Measurements from ENCODE around the gene JRKL.

The JRKL gene

DNA sequence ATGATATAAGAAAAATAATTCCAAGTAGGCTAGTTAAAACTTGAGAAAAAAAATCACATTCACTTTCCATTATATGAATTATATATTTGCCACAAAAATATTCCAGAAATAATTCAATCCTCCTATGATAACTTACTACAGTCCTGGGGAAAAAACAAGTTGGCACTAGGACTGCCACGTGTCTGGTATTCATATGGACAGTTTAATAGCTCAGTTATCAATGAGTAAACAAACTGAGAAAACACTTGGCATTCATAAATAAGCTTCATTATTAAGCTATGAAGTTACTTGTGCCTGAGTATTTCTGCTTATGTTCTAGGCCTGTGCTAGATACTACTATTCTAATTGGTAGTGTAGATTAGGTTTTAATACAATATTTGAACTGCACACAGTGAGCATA is 24.3 kb upstream of the JRKL start:
- no peak overlapping the region for H3K9ac ChIP-seq (ENCODE audit: low read depth in 1 of 2, low read length in 2 of 2)
- no peak overlapping the region for H3K4me3 ChIP-seq (ENCODE audit: low read length in 2 of 2)
- H3K36me3 ChIP-seq (ENCODE audit: control insufficient read depth in 2 of 2, insufficient read depth in 2 of 2, low read length in 2 of 2): peaks cover 6 to 24% of the 10 kb centered on the region in 2 donors
- H3K27ac ChIP-seq (ENCODE audit: low read depth in 2 of 2, low read length in 2 of 2): no peak overlapping the region
- no peaks in the 10 kb centered on the region for H3K9me3 ChIP-seq (ENCODE audit: control insufficient read depth in 2 of 2, low read length in 2 of 2)
- H3K4me1 ChIP-seq (ENCODE audit: control insufficient read depth in 2 of 2, insufficient read depth in 2 of 2, low read length in 2 of 2): no peaks in the 10 kb centered on the region
- no peaks in the 10 kb centered on the region for H3K27me3 ChIP-seq (ENCODE audit: control insufficient read depth in 2 of 2, insufficient read depth in 2 of 2, low read length in 2 of 2)

DNA sequence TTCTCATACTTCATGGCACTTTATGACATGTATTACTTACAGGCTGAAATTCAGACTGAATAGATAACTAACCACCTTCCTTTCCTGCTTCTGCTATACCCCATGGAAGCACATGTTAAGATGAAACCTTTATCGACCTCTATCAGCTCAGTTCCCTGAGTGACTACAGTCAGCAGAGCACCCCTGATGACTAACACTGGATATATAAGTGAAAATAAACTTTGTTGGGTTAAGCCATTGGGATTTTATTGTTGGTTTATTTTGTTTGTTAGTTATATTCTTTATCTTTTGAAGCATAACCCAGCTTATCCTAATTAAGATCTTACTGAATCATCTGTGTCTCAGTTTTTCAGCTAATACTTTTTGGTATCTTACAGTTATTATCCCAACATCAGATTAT is 23.8 kb upstream of the JRKL start:
- no peak overlapping the region for H3K4me3 ChIP-seq (ENCODE audit: low read length in 2 of 2)
- no peak overlapping the region for H3K27ac ChIP-seq (ENCODE audit: low read depth in 2 of 2, low read length in 2 of 2)
- H3K4me1 ChIP-seq (ENCODE audit: control insufficient read depth in 2 of 2, insufficient read depth in 2 of 2, low read length in 2 of 2): no peaks in the 10 kb centered on the region
- peaks cover 6 to 27% of the 10 kb centered on the region in 2 donors for H3K36me3 ChIP-seq (ENCODE audit: control insufficient read depth in 2 of 2, insufficient read depth in 2 of 2, low read length in 2 of 2)
- no peaks in the 10 kb centered on the region for H3K9me3 ChIP-seq (ENCODE audit: control insufficient read depth in 2 of 2, low read length in 2 of 2)
- no peak overlapping the region for H3K9ac ChIP-seq (ENCODE audit: low read depth in 1 of 2, low read length in 2 of 2)
- H3K27me3 ChIP-seq (ENCODE audit: control insufficient read depth in 2 of 2, insufficient read depth in 2 of 2, low read length in 2 of 2): no peaks in the 10 kb centered on the region

DNA sequence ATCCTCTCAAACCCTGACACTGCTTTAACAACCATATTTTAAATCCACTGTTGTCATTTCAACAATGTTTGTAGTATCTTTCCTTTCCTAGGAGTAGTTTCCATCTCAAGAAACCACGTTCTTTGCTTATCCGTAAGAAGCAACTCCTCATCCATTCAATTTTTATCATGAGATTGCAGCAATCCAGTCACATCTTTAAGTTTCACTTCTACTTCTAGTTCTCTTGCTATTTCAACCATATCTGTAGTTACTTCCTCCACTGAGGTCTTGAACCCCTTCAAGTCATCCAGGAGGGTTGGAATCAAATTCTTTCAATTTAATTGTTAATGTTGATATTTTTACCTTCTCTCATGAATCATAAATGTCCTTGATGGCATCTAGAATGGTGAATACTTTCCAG is 22.5 kb upstream of the JRKL start:
- no peak overlapping the region for H3K27ac ChIP-seq (ENCODE audit: low read depth in 2 of 2, low read length in 2 of 2)
- H3K36me3 ChIP-seq (ENCODE audit: control insufficient read depth in 2 of 2, insufficient read depth in 2 of 2, low read length in 2 of 2): peaks cover 10 to 24% of the 10 kb centered on the region in 2 donors
- H3K9me3 ChIP-seq (ENCODE audit: control insufficient read depth in 2 of 2, low read length in 2 of 2): no peaks in the 10 kb centered on the region
- H3K9ac ChIP-seq (ENCODE audit: low read depth in 1 of 2, low read length in 2 of 2): no peak overlapping the region
- H3K27me3 ChIP-seq (ENCODE audit: control insufficient read depth in 2 of 2, insufficient read depth in 2 of 2, low read length in 2 of 2): no peaks in the 10 kb centered on the region
- H3K4me3 ChIP-seq (ENCODE audit: low read length in 2 of 2): no peak overlapping the region
- H3K4me1 ChIP-seq (ENCODE audit: control insufficient read depth in 2 of 2, insufficient read depth in 2 of 2, low read length in 2 of 2): no peaks in the 10 kb centered on the region

DNA sequence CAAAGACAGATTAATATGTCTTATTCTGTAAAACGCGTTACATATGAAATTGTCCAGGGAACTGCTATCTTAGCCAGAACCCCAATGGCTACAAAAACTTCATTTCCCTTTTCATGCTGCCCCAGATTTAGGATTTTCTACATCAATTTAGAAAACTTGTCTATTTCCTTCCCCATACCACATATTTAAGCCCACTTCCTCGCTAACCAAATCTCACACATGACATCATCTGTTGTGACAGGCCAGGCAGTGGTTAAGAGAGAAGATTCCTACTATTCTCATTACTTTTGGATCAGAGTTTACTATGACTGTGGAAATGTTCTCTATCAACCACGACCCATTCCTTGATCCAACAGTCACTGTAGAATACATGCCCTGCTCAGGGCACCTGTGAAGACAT is 16.0 kb upstream of the JRKL start:
- Histone ChIP-seq H3K4me1 (ENCODE audit: control insufficient read depth in 2 of 2, insufficient read depth in 2 of 2, low read length in 2 of 2) (no peaks in the 10 kb centered on the region), H3K9ac (ENCODE audit: low read depth in 1 of 2, low read length in 2 of 2) (no peak overlapping the region), H3K27ac (ENCODE audit: low read depth in 2 of 2, low read length in 2 of 2) (no peak overlapping the region), H3K9me3 (ENCODE audit: control insufficient read depth in 2 of 2, low read length in 2 of 2) (no peaks in the 10 kb centered on the region), H3K36me3 (ENCODE audit: control insufficient read depth in 2 of 2, insufficient read depth in 2 of 2, low read length in 2 of 2) (peaks cover 10 to 16% of the 10 kb centered on the region in 2 donors), H3K4me3 (ENCODE audit: low read length in 2 of 2) (no peak overlapping the region), H3K27me3 (ENCODE audit: control insufficient read depth in 2 of 2, insufficient read depth in 2 of 2, low read length in 2 of 2) (no peaks in the 10 kb centered on the region)

DNA sequence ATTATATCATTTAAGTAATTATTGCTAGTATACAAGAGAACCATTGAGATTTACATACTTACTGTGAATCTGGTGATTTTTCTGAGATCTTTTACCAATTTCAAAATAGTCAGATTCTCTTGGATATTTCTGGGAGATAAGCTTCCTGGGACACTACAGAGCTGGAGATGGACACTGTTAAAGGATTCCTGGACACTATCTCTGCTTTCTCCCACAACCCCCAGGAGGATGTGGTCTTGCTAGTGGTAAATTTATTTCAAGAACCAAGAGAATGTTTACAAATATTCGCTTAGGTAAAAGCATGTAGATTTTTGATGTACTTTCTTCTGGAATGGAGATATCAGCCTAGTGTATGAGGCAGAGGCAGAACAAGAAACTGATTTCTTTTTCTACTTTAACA is 13.0 kb upstream of the JRKL start:
- H3K9me3 ChIP-seq (ENCODE audit: control insufficient read depth in 2 of 2, low read length in 2 of 2): no peaks in the 10 kb centered on the region
- no peaks in the 10 kb centered on the region for H3K4me1 ChIP-seq (ENCODE audit: control insufficient read depth in 2 of 2, insufficient read depth in 2 of 2, low read length in 2 of 2)
- no peak overlapping the region for H3K9ac ChIP-seq (ENCODE audit: low read depth in 1 of 2, low read length in 2 of 2)
- no peak overlapping the region for H3K27ac ChIP-seq (ENCODE audit: low read depth in 2 of 2, low read length in 2 of 2)
- H3K27me3 ChIP-seq (ENCODE audit: control insufficient read depth in 2 of 2, insufficient read depth in 2 of 2, low read length in 2 of 2): no peaks in the 10 kb centered on the region
- H3K36me3 ChIP-seq (ENCODE audit: control insufficient read depth in 2 of 2, insufficient read depth in 2 of 2, low read length in 2 of 2): peaks cover 5 to 8% of the 10 kb centered on the region in 2 donors
- no peak overlapping the region for H3K4me3 ChIP-seq (ENCODE audit: low read length in 2 of 2)

DNA sequence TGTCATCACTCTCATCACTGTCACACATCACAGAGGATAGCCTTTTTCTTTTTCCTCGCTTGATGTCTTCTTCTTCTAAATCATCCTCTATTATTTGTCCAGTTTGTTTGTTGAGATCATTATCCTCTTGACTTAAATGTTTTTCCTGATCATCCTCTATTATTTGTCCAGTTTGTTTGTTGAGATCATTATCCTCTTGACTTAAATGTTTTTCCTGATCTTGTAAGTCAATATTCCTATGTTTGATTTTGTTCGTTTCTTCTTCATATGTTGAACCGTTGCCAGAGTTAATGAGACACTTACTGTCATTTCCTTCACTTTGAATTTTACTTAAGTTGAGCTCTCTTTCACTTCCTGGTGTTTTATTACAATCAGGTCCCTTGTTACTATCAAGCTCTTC is 5.7 kb upstream of the JRKL start:
- H3K9ac ChIP-seq (ENCODE audit: low read depth in 1 of 2, low read length in 2 of 2): no peak overlapping the region
- no peaks in the 10 kb centered on the region for H3K9me3 ChIP-seq (ENCODE audit: control insufficient read depth in 2 of 2, low read length in 2 of 2)
- peaks cover 9 to 14% of the 10 kb centered on the region in 2 donors for H3K36me3 ChIP-seq (ENCODE audit: control insufficient read depth in 2 of 2, insufficient read depth in 2 of 2, low read length in 2 of 2)
- no peaks in the 10 kb centered on the region for H3K27me3 ChIP-seq (ENCODE audit: control insufficient read depth in 2 of 2, insufficient read depth in 2 of 2, low read length in 2 of 2)
- H3K27ac ChIP-seq (ENCODE audit: low read depth in 2 of 2, low read length in 2 of 2): no peak overlapping the region
- no peaks in the 10 kb centered on the region for H3K4me1 ChIP-seq (ENCODE audit: control insufficient read depth in 2 of 2, insufficient read depth in 2 of 2, low read length in 2 of 2)
- no peak overlapping the region for H3K4me3 ChIP-seq (ENCODE audit: low read length in 2 of 2)

DNA sequence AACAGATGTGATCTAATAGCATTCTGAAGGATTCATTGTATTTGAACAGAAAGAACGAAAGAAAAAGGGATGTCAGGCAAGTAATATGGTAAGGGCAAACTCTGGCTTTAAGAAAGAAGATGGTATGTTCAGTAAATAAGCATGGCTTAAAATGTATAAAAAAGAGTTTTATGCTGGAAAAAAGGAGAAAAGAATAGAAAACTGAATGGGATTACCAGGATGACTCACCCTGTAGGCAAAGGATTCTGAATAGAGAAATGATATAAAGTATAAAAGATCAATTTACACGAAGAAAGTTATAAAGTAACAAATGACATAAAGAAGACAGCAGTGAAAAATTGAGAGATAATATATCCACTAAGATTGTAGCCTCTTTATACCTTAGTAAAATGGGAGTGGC is 4.6 kb upstream of the JRKL start:
- no peak overlapping the region for H3K9ac ChIP-seq (ENCODE audit: low read depth in 1 of 2, low read length in 2 of 2)

DNA sequence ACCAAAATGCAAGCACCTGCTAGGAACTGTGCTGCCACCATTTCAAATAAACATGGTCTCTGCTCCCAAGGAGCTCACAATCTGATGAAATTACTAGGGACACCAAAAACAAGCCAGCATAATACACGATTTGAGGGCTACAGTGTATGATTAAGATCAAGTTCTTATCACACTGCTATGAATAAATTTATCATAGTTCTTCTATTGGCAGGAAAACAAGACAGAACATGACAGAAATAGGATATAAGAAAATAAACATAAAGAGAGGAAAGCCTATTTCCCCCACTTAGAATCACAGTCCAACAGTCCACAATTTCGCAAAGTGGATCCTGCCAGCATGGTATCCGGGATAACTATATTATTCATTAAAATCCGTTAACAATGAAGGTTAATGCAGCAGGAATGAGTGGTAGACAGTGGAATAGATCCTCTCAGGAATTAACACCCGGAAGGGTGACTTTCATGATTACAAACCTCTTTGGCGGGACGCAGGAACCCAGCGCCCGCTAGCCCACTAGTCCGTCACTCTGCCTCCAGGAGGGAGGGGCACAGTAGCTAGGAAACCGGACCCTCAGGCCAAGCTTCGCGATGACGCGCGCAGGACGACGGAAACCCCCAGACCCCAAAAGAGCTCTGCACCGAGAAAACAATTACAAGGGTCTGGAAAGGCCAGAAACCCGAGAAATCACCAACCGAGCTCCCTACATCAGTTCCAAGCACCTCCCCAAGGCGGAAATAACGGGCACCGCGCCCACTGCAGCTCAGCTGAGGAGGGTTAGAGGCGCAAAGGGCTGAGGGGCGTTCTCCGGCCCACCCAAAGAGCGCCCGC is 708 bp upstream of the JRKL start:
- no peaks in the 10 kb centered on the region for H3K9me3 ChIP-seq (ENCODE audit: control insufficient read depth in 2 of 2, low read length in 2 of 2)
- peak overlapping the region; percentile 85 to 94 for H3K9ac ChIP-seq (ENCODE audit: low read depth in 1 of 2, low read length in 2 of 2)
- H3K27ac ChIP-seq (ENCODE audit: low read depth in 2 of 2, low read length in 2 of 2): peak overlapping the region; percentile 92 to 97
- H3K4me1 ChIP-seq (ENCODE audit: control insufficient read depth in 2 of 2, insufficient read depth in 2 of 2, low read length in 2 of 2): peaks cover 0 to 3% of the 10 kb centered on the region in 2 donors
- H3K4me3 ChIP-seq (ENCODE audit: low read length in 2 of 2): peak overlapping the region; percentile 86 to 93
- H3K27me3 ChIP-seq (ENCODE audit: control insufficient read depth in 2 of 2, insufficient read depth in 2 of 2, low read length in 2 of 2): no peaks in the 10 kb centered on the region
- H3K36me3 ChIP-seq (ENCODE audit: control insufficient read depth in 2 of 2, insufficient read depth in 2 of 2, low read length in 2 of 2): peaks cover 0 to 5% of the 10 kb centered on the region in 2 donors

More for the DNA sequence above, 4.6 kb upstream of the JRKL start:
- Histone ChIP-seq H3K36me3 (ENCODE audit: control insufficient read depth in 2 of 2, insufficient read depth in 2 of 2, low read length in 2 of 2) (peaks cover 9 to 14% of the 10 kb centered on the region in 2 donors), H3K9me3 (ENCODE audit: control insufficient read depth in 2 of 2, low read length in 2 of 2) (no peaks in the 10 kb centered on the region), H3K27me3 (ENCODE audit: control insufficient read depth in 2 of 2, insufficient read depth in 2 of 2, low read length in 2 of 2) (no peaks in the 10 kb centered on the region), H3K4me3 (ENCODE audit: low read length in 2 of 2) (no peak overlapping the region), H3K4me1 (ENCODE audit: control insufficient read depth in 2 of 2, insufficient read depth in 2 of 2, low read length in 2 of 2) (no peaks in the 10 kb centered on the region), H3K27ac (ENCODE audit: low read depth in 2 of 2, low read length in 2 of 2) (no peak overlapping the region)

DNA sequence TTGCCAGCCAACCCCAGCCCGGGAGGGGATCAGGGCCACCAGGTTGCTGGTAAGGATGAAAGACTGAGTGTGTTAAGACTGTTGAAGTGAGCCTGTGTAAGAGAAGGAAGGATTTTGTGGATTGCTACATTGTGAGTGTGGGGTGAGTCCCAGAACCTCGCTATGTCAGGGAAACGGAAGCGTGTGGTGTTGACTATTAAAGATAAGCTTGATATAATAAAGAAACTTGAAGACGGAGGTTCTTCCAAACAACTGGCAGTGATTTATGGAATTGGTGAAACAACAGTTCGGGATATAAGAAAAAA is 627 bp downstream of the JRKL start:
- H3K36me3 ChIP-seq (ENCODE audit: control insufficient read depth in 2 of 2, insufficient read depth in 2 of 2, low read length in 2 of 2): no peaks in the 10 kb centered on the region
- peak overlapping the region; percentile 92 to 97 for H3K27ac ChIP-seq (ENCODE audit: low read depth in 2 of 2, low read length in 2 of 2)
- H3K4me1 ChIP-seq (ENCODE audit: control insufficient read depth in 2 of 2, insufficient read depth in 2 of 2, low read length in 2 of 2): peaks cover 0 to 3% of the 10 kb centered on the region in 2 donors
- H3K9me3 ChIP-seq (ENCODE audit: control insufficient read depth in 2 of 2, low read length in 2 of 2): no peaks in the 10 kb centered on the region
- no peaks in the 10 kb centered on the region for H3K27me3 ChIP-seq (ENCODE audit: control insufficient read depth in 2 of 2, insufficient read depth in 2 of 2, low read length in 2 of 2)
- peak overlapping the region; percentile 86 to 93 for H3K4me3 ChIP-seq (ENCODE audit: low read length in 2 of 2)
- peak overlapping the region; percentile 89 to 94 for H3K9ac ChIP-seq (ENCODE audit: low read depth in 1 of 2, low read length in 2 of 2)

DNA sequence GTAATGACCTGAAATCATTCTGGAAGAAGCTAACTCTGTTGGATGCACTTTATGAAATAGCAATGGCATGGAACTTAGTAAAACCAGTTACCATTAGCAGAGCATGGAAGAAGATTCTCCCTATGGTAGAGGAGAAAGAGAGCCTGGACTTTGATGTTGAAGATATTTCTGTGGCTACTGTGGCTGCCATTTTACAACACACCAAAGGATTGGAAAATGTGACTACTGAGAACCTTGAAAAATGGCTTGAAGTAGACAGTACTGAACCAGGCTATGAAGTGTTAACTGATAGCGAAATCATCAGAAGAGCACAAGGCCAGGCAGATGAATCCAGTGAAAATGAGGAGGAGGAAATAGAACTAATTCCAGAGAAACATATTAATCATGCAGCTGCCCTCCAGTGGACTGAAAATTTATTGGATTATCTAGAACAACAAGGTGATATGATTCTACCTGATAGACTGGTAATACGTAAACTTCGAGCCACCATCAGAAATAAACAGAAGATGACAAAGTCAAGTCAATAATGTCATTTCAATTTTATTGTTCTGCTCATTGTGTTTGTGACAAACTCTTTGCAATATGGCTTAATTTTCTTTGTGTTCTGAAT is 2.0 kb downstream of the JRKL start:
- Histone ChIP-seq H3K27me3 (ENCODE audit: control insufficient read depth in 2 of 2, insufficient read depth in 2 of 2, low read length in 2 of 2) (no peaks in the 10 kb centered on the region), H3K4me3 (ENCODE audit: low read length in 2 of 2) (no peak overlapping the region), H3K36me3 (ENCODE audit: control insufficient read depth in 2 of 2, insufficient read depth in 2 of 2, low read length in 2 of 2) (no peaks in the 10 kb centered on the region), H3K27ac (ENCODE audit: low read depth in 2 of 2, low read length in 2 of 2) (no peak overlapping the region), H3K9ac (ENCODE audit: low read depth in 1 of 2, low read length in 2 of 2) (no peak overlapping the region), H3K4me1 (ENCODE audit: control insufficient read depth in 2 of 2, insufficient read depth in 2 of 2, low read length in 2 of 2) (peaks cover 0 to 3% of the 10 kb centered on the region in 2 donors), H3K9me3 (ENCODE audit: control insufficient read depth in 2 of 2, low read length in 2 of 2) (no peaks in the 10 kb centered on the region)

Data from mucosa of rectum (tissue), 2 donors.